ENCODE results near the gene NARF. TPM values are rescaled to one million over a fixed set of nuclear protein-coding genes. Genes with fewer than 3 reads are reported as not detected.

Gene NARF
- total RNA-seq, 1 donor from 2014 or later, result 64.4 TPM

DNA sequence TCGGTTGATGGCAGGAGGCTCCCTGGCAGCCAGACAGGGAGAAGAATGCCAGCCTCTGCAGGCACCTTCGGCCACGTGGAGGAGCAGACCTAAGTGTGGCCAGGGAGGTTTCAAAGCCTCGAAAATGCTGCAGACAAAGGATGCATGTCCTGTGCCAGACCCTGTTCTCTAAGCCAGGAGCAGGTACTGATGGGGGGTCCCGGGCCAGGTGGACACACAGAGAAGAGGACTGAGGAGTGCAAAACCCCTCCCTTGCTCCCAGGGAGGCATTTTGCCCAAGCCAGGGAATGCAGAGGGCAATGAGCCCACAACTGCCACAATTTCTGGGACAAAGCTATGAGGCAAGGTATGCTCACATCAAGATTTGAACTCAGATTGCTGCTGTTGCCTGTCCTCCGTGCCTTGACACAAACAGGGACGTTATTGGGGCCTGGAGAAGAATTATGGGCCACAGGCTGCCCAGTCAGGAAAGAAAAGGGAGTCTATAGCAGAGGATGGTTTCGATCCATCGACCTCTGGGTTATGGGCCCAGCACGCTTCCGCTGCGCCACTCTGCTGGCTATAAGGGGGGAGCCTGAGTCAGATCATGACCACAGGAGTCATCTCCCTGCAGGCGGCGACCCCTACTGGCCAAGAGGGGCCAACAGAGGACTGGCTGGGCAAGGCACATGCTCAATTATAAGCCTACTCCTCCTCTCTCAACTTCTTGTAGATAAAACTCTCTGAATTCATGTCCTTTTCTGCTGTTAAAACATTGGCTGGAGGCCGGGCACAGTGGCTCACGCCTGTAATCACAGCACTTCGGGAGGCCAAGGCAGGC, 35.9 kb downstream of the NARF start:
- DNase-seq (ENCODE audit: low read depth), result peak; percentile 41
- peak overlapping the region; percentile 30 for H3K4me3 ChIP-seq (ENCODE audit: low read depth, low read length)
- TF ChIP-seq, protein P1, sequence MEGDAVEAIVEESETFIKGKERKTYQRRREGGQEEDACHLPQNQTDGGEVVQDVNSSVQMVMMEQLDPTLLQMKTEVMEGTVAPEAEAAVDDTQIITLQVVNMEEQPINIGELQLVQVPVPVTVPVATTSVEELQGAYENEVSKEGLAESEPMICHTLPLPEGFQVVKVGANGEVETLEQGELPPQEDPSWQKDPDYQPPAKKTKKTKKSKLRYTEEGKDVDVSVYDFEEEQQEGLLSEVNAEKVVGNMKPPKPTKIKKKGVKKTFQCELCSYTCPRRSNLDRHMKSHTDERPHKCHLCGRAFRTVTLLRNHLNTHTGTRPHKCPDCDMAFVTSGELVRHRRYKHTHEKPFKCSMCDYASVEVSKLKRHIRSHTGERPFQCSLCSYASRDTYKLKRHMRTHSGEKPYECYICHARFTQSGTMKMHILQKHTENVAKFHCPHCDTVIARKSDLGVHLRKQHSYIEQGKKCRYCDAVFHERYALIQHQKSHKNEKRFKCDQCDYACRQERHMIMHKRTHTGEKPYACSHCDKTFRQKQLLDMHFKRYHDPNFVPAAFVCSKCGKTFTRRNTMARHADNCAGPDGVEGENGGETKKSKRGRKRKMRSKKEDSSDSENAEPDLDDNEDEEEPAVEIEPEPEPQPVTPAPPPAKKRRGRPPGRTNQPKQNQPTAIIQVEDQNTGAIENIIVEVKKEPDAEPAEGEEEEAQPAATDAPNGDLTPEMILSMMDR (conservative IDR thresholded peaks at IDR 0.05; ENCODE audit: low read depth, low read length), result peak; percentile 86

DNA sequence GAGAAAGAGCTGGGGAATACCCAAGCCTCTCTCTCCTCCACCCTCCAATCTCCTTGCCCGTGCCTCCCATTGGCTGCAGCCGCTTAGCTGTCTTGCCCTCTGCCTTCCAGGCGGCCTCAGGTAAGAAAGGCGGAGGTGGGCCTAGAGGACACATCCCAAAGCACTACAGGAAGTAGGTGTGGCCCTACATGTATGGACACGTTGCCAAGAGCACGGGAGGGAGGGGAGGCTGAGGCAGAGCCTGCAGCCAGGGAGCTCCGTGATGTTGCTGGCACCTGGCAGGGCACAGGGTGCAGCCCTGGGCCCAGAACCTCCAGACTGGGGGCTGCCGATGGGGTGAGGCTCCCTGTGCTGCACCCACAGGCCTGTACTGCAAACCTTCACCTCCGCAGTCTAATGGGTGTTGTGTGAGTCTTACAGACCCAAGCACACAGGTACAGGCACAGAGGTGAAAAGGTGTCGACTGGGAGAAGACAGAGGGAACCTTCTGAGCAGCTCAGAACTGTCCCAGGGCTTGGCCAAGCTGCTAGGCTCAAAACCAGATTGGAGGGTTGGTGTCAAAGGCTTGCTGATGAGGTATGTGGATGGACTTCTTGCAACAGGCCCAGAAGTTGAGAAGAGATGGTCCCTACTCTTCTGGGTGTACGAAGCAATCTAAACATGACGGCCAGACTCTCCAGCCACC, 37.4 kb downstream of the NARF start:
- no peak for DNase-seq (ENCODE audit: low read depth)
- no peak overlapping the region for H3K4me3 ChIP-seq (ENCODE audit: low read depth, low read length)
- TF ChIP-seq, protein P1 (conservative IDR thresholded peaks at IDR 0.05; ENCODE audit: low read depth, low read length), result no peak

DNA sequence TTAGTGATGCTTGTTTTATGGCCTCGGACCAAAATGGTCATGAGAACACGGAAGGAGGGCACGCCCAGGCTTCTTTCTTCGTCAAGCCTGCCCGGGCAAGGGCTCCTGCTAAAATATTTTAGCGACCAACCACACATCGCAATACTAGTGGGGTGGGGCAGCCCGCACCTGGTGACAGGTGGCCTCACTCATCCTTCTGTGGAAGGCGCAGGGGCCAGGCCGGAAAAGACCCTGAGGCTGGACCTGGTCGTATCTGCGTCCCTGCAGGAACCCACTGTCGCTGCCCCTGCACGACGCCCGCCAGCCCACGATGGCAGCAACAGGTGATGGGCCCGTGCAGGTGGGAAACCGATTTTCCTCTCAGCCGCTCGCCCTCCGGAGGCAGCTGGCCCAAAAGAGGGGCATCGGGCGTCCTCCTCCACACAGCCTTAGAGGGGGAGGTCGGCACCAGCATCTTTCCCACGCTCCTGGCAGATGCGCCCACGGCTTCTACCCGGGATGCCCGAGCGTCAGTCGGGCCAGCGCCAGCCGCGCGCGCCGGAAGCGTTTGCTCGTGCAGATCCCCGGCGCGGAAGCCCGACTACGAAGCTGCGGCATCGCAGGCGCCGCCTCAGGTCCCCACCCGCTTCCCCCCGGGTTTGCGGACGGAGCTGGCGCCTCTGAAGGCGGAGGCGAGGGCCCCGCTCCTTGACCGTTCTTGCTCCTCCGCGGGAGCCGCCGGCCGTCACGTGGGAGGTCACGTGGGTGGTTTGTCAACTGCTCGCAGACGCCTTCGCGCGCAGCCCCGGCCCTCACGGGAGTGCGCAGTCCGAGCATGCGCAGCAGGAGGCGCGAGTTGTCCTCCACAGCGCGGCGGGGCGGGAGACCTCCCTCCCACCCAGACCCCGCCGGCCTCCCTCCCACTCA, 38.2 kb downstream of the NARF start:
- peak overlapping the region; percentile 67 for H3K4me3 ChIP-seq (ENCODE audit: low read depth, low read length)
- DNase-seq (ENCODE audit: low read depth), result no peak
- TF ChIP-seq, protein P1 (conservative IDR thresholded peaks at IDR 0.05; ENCODE audit: low read depth, low read length), result no peak

DNA sequence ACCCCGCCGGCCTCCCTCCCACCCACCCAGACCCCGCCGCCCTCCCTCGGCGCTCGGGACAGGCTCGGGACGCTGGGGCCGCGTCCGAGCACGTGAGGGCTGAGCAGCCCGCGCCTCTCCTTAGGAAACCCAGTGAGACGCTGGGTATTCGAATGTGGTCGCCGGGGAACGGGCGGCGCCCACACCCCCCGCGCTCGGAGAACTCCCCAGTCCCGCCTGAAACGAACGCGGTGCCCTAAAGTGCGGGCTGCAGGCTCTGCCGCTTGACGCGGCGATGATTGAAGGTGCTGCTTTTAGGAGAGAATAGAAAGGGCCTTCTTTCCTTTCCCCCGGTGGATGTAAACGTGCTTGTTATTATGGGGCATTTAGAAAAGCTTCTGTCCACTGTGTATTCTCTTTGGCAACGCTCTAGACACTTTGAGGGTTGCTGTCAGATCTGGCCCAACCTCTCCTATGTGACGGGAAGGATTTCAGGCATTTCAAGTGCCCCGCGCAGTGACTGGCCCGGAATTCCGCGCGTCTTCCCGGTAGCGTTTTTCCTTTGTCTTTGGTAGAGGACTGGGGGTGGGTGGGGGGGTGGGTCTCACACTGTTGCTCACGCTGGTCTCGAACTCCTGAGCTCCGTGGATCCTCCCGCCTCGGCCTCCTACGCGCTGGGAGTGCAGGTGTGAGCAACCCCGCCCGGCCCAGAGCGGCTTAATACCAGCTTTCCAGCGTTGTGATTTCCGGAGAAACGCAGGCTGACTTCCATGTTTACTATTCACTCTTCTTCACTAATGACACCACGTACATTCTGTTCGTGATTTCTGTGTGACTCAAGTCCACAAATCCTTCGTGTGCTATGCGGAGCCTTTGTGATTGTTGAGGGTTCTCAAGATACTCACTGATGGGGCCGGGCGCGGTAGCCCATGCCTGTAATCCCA, 39.2 kb downstream of the NARF start:
- H3K4me3 ChIP-seq (ENCODE audit: low read depth, low read length), result peak overlapping the region; percentile 61
- no peak for DNase-seq (ENCODE audit: low read depth)
- TF ChIP-seq, protein P1 (conservative IDR thresholded peaks at IDR 0.05; ENCODE audit: low read depth, low read length), result no peak

DNA sequence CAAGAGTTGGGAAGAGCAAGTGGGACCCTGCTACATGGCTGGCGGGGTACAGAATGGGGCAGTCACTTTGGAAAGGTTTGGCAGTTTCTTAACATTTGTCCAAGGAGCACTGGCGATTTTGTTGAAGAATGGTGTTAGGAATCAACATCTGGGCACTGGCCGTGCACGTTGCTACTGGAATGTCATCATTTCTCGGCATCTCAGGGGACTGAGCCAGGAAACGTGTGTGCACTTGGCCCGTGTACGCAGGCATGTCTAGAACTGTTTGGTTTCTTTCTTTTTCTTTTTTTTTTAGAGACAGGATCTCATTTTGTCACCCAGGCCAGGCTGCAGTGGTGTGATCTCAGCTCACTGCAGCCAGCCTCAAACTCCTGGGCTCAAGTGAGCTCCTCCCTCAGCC, 43.7 kb downstream of the NARF start:
- TF ChIP-seq, protein P1 (conservative IDR thresholded peaks at IDR 0.05; ENCODE audit: low read depth, low read length), result no peak
- H3K4me3 ChIP-seq (ENCODE audit: low read depth, low read length), result no peak overlapping the region
- no peak for DNase-seq (ENCODE audit: low read depth)
